Measurements from ENCODE around the gene AGAP3.

- no peak for TF ChIP-seq CTCF (conservative IDR thresholded peaks at IDR 0.05 in 1 of 2, IDR thresholded peaks at IDR 0.05 in 1 of 2; ENCODE audit: extremely low read depth in 1 of 2, insufficient read depth in 1 of 2, low read depth in 1 of 2, low read length in 2 of 2)
- TF ChIP-seq EZH2 (IDR thresholded peaks at IDR 0.05; ENCODE audit: borderline replicate concordance, low read length) = no peak
These were observed 11.2 kb upstream of the AGAP3 start for GRCh38 chr7:151074817-151075661.
